HFF-Myc (cell line): ENCODE measurements around the gene CDKN1A.

ENCODE experiments used
- DNase-seq: peaks from one replicate; pipeline ENCODE4 v3.0.0-alpha.2; 2011; ENCODE audit warnings: low read depth; ENCODE audit errors: extremely low read depth
- H3K4me3 ChIP-seq: replicated peaks from 2 replicates; pipeline ENCODE4 v1.5.1; 2011; ENCODE audit warnings: low read depth, mild to moderate bottlenecking, control low read depth, low read length
- CTCF ChIP-seq: IDR thresholded peaks from 2 replicates; pipeline ENCODE4 v1.5.1; 2012; ENCODE audit warnings: mild to moderate bottlenecking, low read depth, low read length, control low read depth; ENCODE audit errors: missing control alignments

Gene CDKN1A

GRCh38 chr6:36669002-36669401 is 9.5 kb upstream of the CDKN1A start:
- no peak overlapping the region for H3K4me3 ChIP-seq
- no peak for TF ChIP-seq CTCF
- no peak for DNase-seq

- no peak overlapping the region for H3K4me3 ChIP-seq
- no peak for TF ChIP-seq CTCF
- no peak for DNase-seq
These were observed 8.2 kb upstream of the CDKN1A start for GRCh38 chr6:36670271-36670670.

- no peak for DNase-seq
- TF ChIP-seq CTCF: no peak
- H3K4me3 ChIP-seq: no peak overlapping the region
These were observed 6.7 kb upstream of the CDKN1A start for GRCh38 chr6:36671687-36672375.

GRCh38 chr6:36673882-36674281 is 4.6 kb upstream of the CDKN1A start:
- no peak for DNase-seq
- TF ChIP-seq CTCF: no peak
- no peak overlapping the region for H3K4me3 ChIP-seq

- DNase-seq: no peak
- TF ChIP-seq CTCF: no peak
- H3K4me3 ChIP-seq: no peak overlapping the region
These were observed 3.6 kb upstream of the CDKN1A start for GRCh38 chr6:36674942-36675341.

GRCh38 chr6:36676141-36677058 is 2.1 kb upstream of the CDKN1A start:
- no peak for DNase-seq
- H3K4me3 ChIP-seq: peak overlapping the region; percentile 61
- no peak for TF ChIP-seq CTCF
